ENCODE data around the gene PROCA1. TPM values are rescaled to one million over a fixed set of nuclear protein-coding genes. Genes with fewer than 3 reads are reported as not detected.
"Not testable (repeated sequence)": the region's sequence is repeated elsewhere in the genome, so short reads cannot be mapped to it uniquely, and the experiment has no call there.

The PROCA1 gene
- total RNA-seq, 1 donor from 2014 or later = 3.0 TPM

DNA sequence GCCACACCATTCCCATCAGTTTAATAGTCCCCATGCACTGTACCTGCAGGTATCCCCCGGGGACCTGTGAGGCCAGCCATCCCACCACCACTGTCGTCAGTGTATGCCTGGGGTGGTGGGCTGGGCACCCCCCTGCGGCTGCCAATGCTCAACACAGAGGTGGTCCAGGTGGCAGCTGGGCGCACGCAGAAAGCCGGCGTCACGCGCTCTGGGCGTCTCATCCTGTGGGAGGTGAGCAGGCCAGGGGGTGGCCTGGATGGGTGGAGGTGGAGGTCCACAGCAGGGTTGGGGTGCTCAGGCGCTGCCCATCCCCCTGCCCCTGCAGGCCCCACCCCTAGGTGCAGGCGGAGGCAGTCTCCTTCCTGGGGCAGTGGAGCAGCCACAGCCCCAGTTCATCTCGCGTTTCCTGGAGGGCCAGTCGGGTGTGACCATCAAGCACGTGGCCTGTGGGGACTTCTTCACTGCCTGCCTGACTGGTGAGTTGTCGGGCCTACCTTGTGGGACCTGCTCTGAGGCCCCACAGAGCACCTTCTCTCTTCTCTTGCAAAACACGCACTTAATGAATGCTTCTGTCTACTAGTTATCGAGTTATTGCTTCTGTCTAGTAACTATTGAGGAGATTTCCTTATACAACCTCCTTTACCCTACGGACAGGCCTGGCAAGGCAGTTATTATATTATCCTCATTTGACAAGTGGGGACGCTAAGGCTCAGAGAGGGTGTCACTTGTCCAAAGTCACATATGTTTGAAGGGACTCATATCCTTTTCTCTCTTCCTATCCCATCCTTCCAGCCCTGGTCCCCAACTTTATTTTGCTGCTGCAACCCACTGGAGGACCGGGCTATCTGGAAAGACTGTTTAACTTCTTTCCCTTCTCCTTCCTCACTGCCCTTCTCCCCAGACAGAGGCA lies 26.3 kb upstream of the PROCA1 start:
- no peaks in the 10 kb centered on the region for H3K9me3 Mint-ChIP-seq (ENCODE audit: unreplicated experiment)
- no peak overlapping the region for H3K27ac Mint-ChIP-seq (ENCODE audit: unreplicated experiment)
- peaks cover 13% of the 10 kb centered on the region for H3K4me1 Mint-ChIP-seq (ENCODE audit: unreplicated experiment)
- TF ChIP-seq, protein P1, sequence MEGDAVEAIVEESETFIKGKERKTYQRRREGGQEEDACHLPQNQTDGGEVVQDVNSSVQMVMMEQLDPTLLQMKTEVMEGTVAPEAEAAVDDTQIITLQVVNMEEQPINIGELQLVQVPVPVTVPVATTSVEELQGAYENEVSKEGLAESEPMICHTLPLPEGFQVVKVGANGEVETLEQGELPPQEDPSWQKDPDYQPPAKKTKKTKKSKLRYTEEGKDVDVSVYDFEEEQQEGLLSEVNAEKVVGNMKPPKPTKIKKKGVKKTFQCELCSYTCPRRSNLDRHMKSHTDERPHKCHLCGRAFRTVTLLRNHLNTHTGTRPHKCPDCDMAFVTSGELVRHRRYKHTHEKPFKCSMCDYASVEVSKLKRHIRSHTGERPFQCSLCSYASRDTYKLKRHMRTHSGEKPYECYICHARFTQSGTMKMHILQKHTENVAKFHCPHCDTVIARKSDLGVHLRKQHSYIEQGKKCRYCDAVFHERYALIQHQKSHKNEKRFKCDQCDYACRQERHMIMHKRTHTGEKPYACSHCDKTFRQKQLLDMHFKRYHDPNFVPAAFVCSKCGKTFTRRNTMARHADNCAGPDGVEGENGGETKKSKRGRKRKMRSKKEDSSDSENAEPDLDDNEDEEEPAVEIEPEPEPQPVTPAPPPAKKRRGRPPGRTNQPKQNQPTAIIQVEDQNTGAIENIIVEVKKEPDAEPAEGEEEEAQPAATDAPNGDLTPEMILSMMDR (IDR thresholded peaks at IDR 0.05) = no peak
- H3K27me3 Mint-ChIP-seq (ENCODE audit: unreplicated experiment) = no peaks in the 10 kb centered on the region
- H3K36me3 Mint-ChIP-seq (ENCODE audit: unreplicated experiment) = peaks cover 2% of the 10 kb centered on the region
- no peak overlapping the region for H3K4me3 Mint-ChIP-seq (ENCODE audit: unreplicated experiment)
- DNase-seq (ENCODE audit: extremely low spot score, unreplicated experiment) = no peak

DNA sequence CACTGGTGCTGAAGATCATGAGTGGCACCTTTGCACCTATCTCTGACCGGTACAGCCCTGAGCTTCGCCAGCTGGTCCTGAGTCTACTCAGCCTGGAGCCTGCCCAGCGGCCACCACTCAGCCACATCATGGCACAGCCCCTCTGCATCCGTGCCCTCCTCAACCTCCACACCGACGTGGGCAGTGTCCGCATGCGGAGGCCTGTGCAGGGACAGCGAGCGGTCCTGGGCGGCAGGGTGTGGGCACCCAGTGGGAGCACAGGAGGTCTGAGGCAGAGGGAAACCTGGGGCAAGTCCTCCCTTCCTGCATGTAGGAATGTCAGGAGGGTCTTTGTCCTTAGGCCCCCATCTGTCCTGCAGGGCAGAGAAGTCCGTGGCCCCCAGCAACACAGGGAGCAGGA lies 25.6 kb upstream of the PROCA1 start:
- no peaks in the 10 kb centered on the region for H3K9me3 Mint-ChIP-seq (ENCODE audit: unreplicated experiment)
- H3K27me3 Mint-ChIP-seq (ENCODE audit: unreplicated experiment) = no peaks in the 10 kb centered on the region
- peaks cover 2% of the 10 kb centered on the region for H3K36me3 Mint-ChIP-seq (ENCODE audit: unreplicated experiment)
- H3K4me1 Mint-ChIP-seq (ENCODE audit: unreplicated experiment) = peaks cover 6% of the 10 kb centered on the region
- H3K4me3 Mint-ChIP-seq (ENCODE audit: unreplicated experiment) = no peak overlapping the region
- TF ChIP-seq, protein P1 (IDR thresholded peaks at IDR 0.05) = no peak
- no peak for DNase-seq (ENCODE audit: extremely low spot score, unreplicated experiment)
- H3K27ac Mint-ChIP-seq (ENCODE audit: unreplicated experiment) = no peak overlapping the region

DNA sequence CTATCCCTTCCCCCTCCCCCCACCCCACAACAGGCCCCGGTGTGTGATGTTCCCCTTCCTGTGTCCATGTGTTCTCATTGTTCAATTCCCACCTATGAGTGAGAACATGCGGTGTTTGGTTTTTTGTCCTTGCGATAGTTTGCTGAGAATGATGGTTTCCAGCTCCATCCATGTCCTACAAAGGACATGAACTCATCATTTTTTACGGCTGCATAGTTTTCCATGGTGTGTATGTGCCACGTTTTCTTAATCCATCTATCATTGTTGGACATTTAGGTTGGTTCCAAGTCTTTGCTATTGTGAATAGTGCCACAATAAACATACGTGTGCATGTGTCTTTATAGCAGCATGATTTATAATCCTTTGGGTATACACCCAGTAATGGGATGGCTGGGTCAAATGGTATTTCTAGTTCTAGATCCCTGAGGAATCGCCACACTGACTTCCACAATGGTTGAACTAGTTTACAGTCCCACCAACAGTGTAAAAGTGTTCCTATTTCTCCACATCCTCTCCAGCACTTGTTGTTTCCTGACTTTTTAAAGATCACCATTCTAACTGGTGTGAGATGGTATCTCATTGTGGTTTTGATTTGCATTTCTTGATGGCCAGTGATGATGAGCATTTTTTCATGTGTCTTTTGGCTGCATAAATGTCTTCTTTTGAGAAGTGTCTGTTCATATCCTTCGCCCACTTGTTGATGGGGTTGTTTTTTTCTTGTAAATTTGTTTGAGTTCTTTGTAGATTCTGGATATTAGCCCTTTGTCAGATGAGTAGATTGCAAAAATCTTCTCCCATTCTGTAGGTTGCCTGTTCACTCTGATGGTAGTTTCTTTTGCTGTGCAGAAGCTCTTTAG lies 24.5 kb upstream of the PROCA1 start:
- H3K4me1 Mint-ChIP-seq (ENCODE audit: unreplicated experiment); H3K36me3 Mint-ChIP-seq (ENCODE audit: unreplicated experiment); H3K4me3 Mint-ChIP-seq (ENCODE audit: unreplicated experiment); H3K27me3 Mint-ChIP-seq (ENCODE audit: unreplicated experiment); H3K27ac Mint-ChIP-seq (ENCODE audit: unreplicated experiment); DNase-seq (ENCODE audit: extremely low spot score, unreplicated experiment); H3K9me3 Mint-ChIP-seq (ENCODE audit: unreplicated experiment): not testable (repeated sequence)

DNA sequence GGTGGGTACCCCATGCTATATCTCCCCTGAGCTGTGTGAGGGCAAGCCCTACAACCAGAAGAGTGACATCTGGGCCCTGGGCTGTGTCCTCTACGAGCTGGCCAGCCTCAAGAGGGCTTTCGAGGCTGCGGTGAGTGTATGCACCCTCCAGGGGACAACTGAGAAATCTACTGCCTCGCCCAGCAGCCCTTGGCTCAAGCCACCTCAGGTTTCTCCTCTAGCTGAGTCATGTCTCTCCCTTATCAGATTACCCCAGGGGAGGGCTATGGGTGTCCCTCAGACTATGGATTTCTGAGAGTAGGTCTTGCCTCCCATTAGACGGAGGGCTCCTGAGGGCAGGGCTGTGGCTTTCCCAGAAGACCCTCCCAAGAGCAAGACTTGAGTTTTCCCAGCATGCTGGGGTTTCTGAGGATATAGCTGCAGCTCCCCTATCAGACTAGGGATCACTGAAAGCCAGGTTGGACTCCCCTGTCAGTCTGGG lies 23.6 kb upstream of the PROCA1 start:
- H3K36me3 Mint-ChIP-seq (ENCODE audit: unreplicated experiment) = peaks cover 2% of the 10 kb centered on the region
- H3K4me1 Mint-ChIP-seq (ENCODE audit: unreplicated experiment) = no peaks in the 10 kb centered on the region
- H3K27me3 Mint-ChIP-seq (ENCODE audit: unreplicated experiment) = no peaks in the 10 kb centered on the region
- TF ChIP-seq, protein P1 (IDR thresholded peaks at IDR 0.05) = no peak
- no peak overlapping the region for H3K27ac Mint-ChIP-seq (ENCODE audit: unreplicated experiment)
- DNase-seq (ENCODE audit: extremely low spot score, unreplicated experiment) = no peak
- H3K4me3 Mint-ChIP-seq (ENCODE audit: unreplicated experiment) = no peak overlapping the region
- H3K9me3 Mint-ChIP-seq (ENCODE audit: unreplicated experiment) = no peaks in the 10 kb centered on the region

DNA sequence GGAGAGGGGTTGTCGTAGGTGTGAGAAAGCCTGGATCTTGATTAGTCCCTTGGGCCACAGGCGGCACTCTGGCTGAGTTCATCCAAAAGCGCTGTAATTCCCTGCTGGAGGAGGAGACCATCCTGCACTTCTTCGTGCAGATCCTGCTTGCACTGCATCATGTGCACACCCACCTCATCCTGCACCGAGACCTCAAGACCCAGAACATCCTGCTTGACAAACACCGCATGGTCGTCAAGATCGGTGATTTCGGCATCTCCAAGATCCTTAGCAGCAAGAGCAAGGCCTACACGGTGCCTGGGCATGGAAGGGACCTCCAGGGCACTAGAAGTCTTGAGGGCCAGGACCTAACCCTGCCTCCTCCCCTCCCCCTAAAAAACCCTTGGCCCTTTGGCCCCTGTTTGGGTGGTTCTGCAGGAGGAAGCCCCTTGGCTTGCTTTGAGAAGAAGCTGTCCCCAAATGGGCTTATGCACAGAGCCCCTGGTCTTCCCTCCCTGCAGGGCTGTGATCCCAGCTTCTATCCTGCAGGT lies 23.1 kb upstream of the PROCA1 start:
- Mint-ChIP-seq H3K4me1 (ENCODE audit: unreplicated experiment) (no peaks in the 10 kb centered on the region), H3K4me3 (ENCODE audit: unreplicated experiment) (no peak overlapping the region), H3K9me3 (ENCODE audit: unreplicated experiment) (no peaks in the 10 kb centered on the region), H3K27me3 (ENCODE audit: unreplicated experiment) (no peaks in the 10 kb centered on the region), H3K27ac (ENCODE audit: unreplicated experiment) (no peak overlapping the region), H3K36me3 (ENCODE audit: unreplicated experiment) (peaks cover 2% of the 10 kb centered on the region)
- no peak for DNase-seq (ENCODE audit: extremely low spot score, unreplicated experiment)
- TF ChIP-seq, protein P1 (IDR thresholded peaks at IDR 0.05) = no peak
